Measurements from ENCODE around the gene CERS2.

The CERS2 gene

GRCh38 chr1:150981805-150982712 is 7.4 kb upstream of the CERS2 start, which contains the start of gene ANXA9:
Gene ANXA9 (plus strand): TSS chr1:150982292. CDS start chr1:150983106, 814 bp downstream.
- TF ChIP-seq, protein P1, sequence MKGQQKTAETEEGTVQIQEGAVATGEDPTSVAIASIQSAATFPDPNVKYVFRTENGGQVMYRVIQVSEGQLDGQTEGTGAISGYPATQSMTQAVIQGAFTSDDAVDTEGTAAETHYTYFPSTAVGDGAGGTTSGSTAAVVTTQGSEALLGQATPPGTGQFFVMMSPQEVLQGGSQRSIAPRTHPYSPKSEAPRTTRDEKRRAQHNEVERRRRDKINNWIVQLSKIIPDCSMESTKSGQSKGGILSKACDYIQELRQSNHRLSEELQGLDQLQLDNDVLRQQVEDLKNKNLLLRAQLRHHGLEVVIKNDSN (IDR thresholded peaks at IDR 0.05), result peak; percentile 61
- TF ChIP-seq YY1 (IDR thresholded peaks at IDR 0.05; ENCODE audit: low read depth) (no peak), ZBTB7A (IDR thresholded peaks at IDR 0.05; ENCODE audit: low read depth) (peak; percentile 92), CREB1 (IDR thresholded peaks at IDR 0.05; ENCODE audit: low read depth) (no peak), NFIC (IDR thresholded peaks at IDR 0.05) (peak; percentile 86), TEAD4 (IDR thresholded peaks at IDR 0.05) (peak; percentile 96), TCF12 (IDR thresholded peaks at IDR 0.05; ENCODE audit: low read depth) (peak; percentile 89), EP300 (IDR thresholded peaks at IDR 0.05; ENCODE audit: borderline replicate concordance) (peak; percentile 86), CEBPB (IDR thresholded peaks at IDR 0.05) (0 out of 2 replicates have a peak, but pooled peaks have one; percentile 12)
- TF ChIP-seq, protein P2, sequence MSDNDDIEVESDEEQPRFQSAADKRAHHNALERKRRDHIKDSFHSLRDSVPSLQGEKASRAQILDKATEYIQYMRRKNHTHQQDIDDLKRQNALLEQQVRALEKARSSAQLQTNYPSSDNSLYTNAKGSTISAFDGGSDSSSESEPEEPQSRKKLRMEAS (IDR thresholded peaks at IDR 0.05), result peak; percentile 42; the same call in 1 of the 2 replicates

DNA sequence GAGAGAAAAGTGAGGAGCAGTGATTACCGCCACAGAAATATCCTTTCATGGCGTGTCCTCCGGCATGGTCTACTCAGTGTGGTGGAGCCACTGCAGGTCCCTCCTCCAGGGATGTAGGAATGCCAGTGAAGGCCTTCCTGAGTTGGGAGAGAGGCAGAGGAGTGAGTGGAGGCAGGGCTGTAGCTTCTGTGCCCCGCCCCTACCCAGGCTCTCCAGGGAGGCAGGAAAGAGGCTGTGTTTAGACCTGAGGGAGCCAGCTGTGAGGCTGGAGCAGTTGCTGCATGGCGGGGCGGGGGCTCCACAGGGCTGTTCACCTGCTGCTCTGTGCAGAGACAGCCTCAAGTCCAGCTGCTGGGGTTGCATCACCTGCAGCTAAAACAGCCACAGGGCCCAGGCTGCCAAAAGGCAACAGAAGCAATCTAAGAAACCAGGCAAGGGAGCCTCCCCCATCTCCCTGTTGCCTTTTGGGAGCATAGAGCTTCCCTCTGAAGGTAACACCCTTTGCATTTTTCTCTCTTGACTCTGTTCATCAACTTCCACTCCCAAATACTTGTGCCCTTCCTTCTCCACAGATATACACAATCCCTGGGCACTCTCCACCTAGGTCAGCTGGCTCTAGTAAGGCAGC is 6.7 kb upstream of the CERS2 start:
- peak; percentile 63; the same call in 1 of the 2 replicates for TF ChIP-seq CEBPB (IDR thresholded peaks at IDR 0.05)
- no peak for TF ChIP-seq ZBTB7A (IDR thresholded peaks at IDR 0.05; ENCODE audit: low read depth)
- 0 out of 2 replicates have a peak, but pooled peaks have one; percentile 12 for TF ChIP-seq YY1 (IDR thresholded peaks at IDR 0.05; ENCODE audit: low read depth)
- TF ChIP-seq TAF1 (IDR thresholded peaks at IDR 0.05; ENCODE audit: low read depth), result 0 out of 2 replicates have a peak, but pooled peaks have one; percentile 35
- TF ChIP-seq, protein P2 (IDR thresholded peaks at IDR 0.05), result peak; percentile 58
- no peak for TF ChIP-seq EGR1 (IDR thresholded peaks at IDR 0.05)
- TF ChIP-seq TEAD4 (IDR thresholded peaks at IDR 0.05), result peak; percentile 21; the same call in 1 of the 2 replicates

DNA sequence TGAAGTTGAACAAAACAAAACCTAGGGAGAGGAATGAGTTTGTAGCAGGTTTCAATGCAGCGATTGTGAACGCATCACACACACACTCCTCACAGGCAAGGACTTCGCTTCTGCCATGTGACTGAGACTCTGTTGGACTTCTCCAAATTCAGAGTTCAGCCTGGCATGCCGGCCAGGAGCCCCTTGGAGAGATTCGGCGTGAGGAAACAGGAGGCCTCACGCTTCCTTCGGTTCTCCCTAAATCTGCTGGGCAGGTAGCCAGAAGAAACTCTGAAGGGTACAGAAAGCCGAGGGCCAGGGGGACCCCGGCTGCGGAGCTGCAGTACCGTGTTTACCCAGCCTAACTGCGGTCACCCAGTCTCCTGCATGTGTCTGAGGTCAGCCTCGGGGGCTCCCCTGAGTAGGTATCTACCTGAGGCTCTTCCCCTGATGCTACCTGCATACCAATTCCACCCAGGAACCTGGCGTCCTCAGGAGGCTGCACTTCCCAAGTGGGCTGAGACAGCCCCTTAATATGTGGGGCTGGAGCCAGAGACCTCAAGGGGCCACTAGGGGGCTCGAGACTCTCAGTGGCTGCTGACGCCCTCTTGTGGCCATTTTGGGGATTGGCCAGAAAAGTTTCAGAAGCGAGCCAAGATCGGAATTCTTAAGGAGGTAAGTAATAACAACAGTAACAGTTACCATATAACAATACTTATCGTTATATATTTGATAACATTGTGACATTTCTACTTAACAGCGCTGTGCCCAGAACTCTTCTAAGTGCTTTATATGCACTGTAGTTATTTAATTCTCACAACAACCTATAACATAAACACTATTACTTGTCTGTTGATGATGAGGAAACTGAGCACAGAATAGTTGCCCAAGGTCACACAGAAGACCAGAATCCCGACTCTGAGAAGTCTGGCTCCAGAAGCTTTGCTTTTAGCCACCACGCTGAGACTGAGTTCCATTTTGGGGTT is 4.7 kb upstream of the CERS2 start:
- peak; percentile 94 for TF ChIP-seq ZBTB7A (IDR thresholded peaks at IDR 0.05; ENCODE audit: low read depth)
- TF ChIP-seq NFIC (IDR thresholded peaks at IDR 0.05), result peak; percentile 59
- TF ChIP-seq RAD21 (IDR thresholded peaks at IDR 0.05; ENCODE audit: low read depth), result peak; percentile 84
- TF ChIP-seq EP300 (IDR thresholded peaks at IDR 0.05; ENCODE audit: borderline replicate concordance), result no peak
- no peak; the same call in 1 of the 2 replicates for TF ChIP-seq FOXM1 (IDR thresholded peaks at IDR 0.05; ENCODE audit: borderline replicate concordance, low read depth)
- TF ChIP-seq EGR1 (IDR thresholded peaks at IDR 0.05), result no peak
- peak; percentile 46; the same call in 1 of the 2 replicates for TF ChIP-seq TCF12 (IDR thresholded peaks at IDR 0.05; ENCODE audit: low read depth)
- TF ChIP-seq TAF1 (IDR thresholded peaks at IDR 0.05; ENCODE audit: low read depth), result no peak
- TF ChIP-seq, protein P1 (IDR thresholded peaks at IDR 0.05), result no peak

DNA sequence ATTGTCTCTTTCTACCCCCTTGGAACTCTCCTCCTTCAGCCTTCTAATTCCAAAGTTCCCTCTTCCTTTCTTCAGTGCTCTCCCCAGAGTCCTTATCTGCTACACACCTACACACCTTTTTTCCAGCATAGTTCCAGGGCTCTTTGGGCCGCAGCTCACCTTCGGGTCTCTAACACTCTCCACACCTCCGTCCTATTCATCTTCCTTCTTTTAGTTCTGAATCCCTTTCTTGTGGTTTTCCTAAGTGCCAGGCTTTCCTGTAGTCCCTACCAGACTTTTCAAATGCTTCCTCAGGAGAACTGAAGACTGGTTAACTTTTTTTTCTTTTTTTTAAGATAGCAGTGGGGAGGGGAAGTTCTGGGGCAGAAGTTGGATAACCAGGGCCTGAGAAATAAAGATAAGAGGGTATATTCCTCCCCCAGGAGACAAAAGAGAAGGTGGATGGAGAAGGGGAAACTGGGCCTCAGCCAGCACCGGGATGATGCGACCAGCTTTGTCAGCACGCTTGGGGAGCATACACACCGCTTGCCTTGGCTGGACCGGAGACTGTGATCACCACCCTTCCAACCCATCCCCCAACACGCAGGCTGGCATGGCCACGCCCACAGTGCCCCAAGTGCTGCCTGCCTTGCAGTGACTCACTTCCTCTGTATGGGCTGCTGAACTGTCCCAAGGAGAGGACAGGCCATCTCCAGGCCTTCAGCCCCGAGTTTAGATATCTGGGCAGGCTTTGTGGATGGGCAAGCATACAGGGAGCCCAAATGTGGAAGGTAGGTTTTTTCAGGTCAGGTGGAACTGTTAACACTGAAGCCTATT is 2.5 kb upstream of the CERS2 start:
- TF ChIP-seq YY1 (IDR thresholded peaks at IDR 0.05; ENCODE audit: low read depth) (0 out of 2 replicates have a peak, but pooled peaks have one; percentile 16), FOXM1 (IDR thresholded peaks at IDR 0.05; ENCODE audit: borderline replicate concordance, low read depth) (no peak), EP300 (IDR thresholded peaks at IDR 0.05; ENCODE audit: borderline replicate concordance) (peak; percentile 56; the same call in 1 of the 2 replicates), CREB1 (IDR thresholded peaks at IDR 0.05; ENCODE audit: low read depth) (no peak), RAD21 (IDR thresholded peaks at IDR 0.05; ENCODE audit: low read depth) (no peak), NFIC (IDR thresholded peaks at IDR 0.05) (no peak), TAF1 (IDR thresholded peaks at IDR 0.05; ENCODE audit: low read depth) (no peak), ZBTB7A (IDR thresholded peaks at IDR 0.05; ENCODE audit: low read depth) (no peak), TEAD4 (IDR thresholded peaks at IDR 0.05) (peak; percentile 22; the same call in 1 of the 2 replicates), EGR1 (IDR thresholded peaks at IDR 0.05) (peak; percentile 27; the same call in 1 of the 2 replicates), CEBPB (IDR thresholded peaks at IDR 0.05) (no peak), TCF12 (IDR thresholded peaks at IDR 0.05; ENCODE audit: low read depth) (peak; percentile 71)
- TF ChIP-seq, protein P1 (IDR thresholded peaks at IDR 0.05), result no peak
- TF ChIP-seq, protein P2 (IDR thresholded peaks at IDR 0.05), result no peak; the same call in 1 of the 2 replicates
- TF ChIP-seq, protein P3, sequence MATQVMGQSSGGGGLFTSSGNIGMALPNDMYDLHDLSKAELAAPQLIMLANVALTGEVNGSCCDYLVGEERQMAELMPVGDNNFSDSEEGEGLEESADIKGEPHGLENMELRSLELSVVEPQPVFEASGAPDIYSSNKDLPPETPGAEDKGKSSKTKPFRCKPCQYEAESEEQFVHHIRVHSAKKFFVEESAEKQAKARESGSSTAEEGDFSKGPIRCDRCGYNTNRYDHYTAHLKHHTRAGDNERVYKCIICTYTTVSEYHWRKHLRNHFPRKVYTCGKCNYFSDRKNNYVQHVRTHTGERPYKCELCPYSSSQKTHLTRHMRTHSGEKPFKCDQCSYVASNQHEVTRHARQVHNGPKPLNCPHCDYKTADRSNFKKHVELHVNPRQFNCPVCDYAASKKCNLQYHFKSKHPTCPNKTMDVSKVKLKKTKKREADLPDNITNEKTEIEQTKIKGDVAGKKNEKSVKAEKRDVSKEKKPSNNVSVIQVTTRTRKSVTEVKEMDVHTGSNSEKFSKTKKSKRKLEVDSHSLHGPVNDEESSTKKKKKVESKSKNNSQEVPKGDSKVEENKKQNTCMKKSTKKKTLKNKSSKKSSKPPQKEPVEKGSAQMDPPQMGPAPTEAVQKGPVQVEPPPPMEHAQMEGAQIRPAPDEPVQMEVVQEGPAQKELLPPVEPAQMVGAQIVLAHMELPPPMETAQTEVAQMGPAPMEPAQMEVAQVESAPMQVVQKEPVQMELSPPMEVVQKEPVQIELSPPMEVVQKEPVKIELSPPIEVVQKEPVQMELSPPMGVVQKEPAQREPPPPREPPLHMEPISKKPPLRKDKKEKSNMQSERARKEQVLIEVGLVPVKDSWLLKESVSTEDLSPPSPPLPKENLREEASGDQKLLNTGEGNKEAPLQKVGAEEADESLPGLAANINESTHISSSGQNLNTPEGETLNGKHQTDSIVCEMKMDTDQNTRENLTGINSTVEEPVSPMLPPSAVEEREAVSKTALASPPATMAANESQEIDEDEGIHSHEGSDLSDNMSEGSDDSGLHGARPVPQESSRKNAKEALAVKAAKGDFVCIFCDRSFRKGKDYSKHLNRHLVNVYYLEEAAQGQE (IDR thresholded peaks at IDR 0.05; ENCODE audit: low read depth), result no peak
